HCT116 (cell line): ENCODE results near the gene TMEM132E.

Source experiments
- ATF3 ChIP-seq: IDR thresholded peaks from 2 replicates; pipeline ENCODE4 v1.6.1; 2012
- CEBPB ChIP-seq: IDR thresholded peaks from 2 replicates; pipeline ENCODE4 v1.6.1; 2012; ENCODE audit warnings: low read depth
- CTCF ChIP-seq, 3 experiments: fragments of 200-600 bp in 1 of 3; sonication (generic) in 1 of 3; IDR thresholded peaks in 2 of 3; conservative IDR thresholded peaks in 1 of 3; 2 replicates each; pipeline ENCODE4 v1.5.1; 2012 to 2017; ENCODE audit warnings: low read depth in 2 of 3, low read length in 2 of 3, antibody characterized with exemption in 1 of 3, borderline replicate concordance in 1 of 3, control low read depth in 1 of 3, mild to moderate bottlenecking in 1 of 3, mixed read lengths in 1 of 3, mixed run types in 1 of 3, moderate library complexity in 1 of 3; ENCODE audit not compliant: insufficient read depth in 1 of 3
- EZH2 ChIP-seq: fragments of 200-600 bp; sonication (generic); IDR thresholded peaks from 2 replicates; pipeline ENCODE4 v1.6.1; 2017; ENCODE audit warnings: antibody characterized with exemption, mixed run types
- EZH2phosphoT487 ChIP-seq: fragments of 200-600 bp; IDR thresholded peaks from 2 replicates; pipeline ENCODE4 v1.6.1; 2018; ENCODE audit warnings: antibody characterized with exemption, borderline replicate concordance
- POLR2AphosphoS5 ChIP-seq: IDR thresholded peaks from 2 replicates; pipeline ENCODE4 v1.6.1; 2011; ENCODE audit warnings: mild to moderate bottlenecking, low read depth, low read length, moderate library complexity
- RAD21 ChIP-seq: IDR thresholded peaks from 2 replicates; pipeline ENCODE4 v1.6.1; 2012; ENCODE audit warnings: low read depth, mild to moderate bottlenecking
- REST ChIP-seq: IDR thresholded peaks from 2 replicates; pipeline ENCODE4 v1.6.1; 2012; ENCODE audit warnings: low read depth
- SP1 ChIP-seq: IDR thresholded peaks from 2 replicates; pipeline ENCODE4 v1.6.1; 2012; ENCODE audit warnings: low read depth

GRCh38 chr17:34672176-34672785, 92.9 kb downstream of the TMEM132E start:
- TF ChIP-seq POLR2AphosphoS5 (no peak), SP1 (no peak), ATF3 (no peak), EZH2 (no peak), REST (no peak), EZH2phosphoT487 (no peak), CTCF (IDR thresholded peaks at IDR 0.05 in 2 of 3, conservative IDR thresholded peaks at IDR 0.05 in 1 of 3; ENCODE audit: borderline replicate concordance in 1 of 3, insufficient read depth in 1 of 3, low read depth in 2 of 3, low read length in 2 of 3) (no peak), CEBPB (no peak), RAD21 (no peak)
